Transverse colon (tissue), 4 donors: ENCODE data around the gene GJB5.

Source experiments
- POLR2A ChIP-seq: fragments of 450-650 bp; IDR thresholded peaks from one replicate; pipeline ENCODE4 v1.6.1; 2016; ENCODE audit warnings: antibody characterized with exemption, mild to moderate bottlenecking, moderate library complexity
- POLR2AphosphoS5 ChIP-seq, 3 donors: sonication (generic); formaldehyde crosslinking; IDR thresholded peaks; one replicate each; pipeline ENCODE4 v1.6.1; 2016; ENCODE audit warnings: antibody characterized with exemption in 3 of 3
- TF ChIP-seq, protein P1 (sequence below), 5 experiments: fragments of 200-600 bp in 3 of 5; fragments of 450-650 bp in 2 of 5; sonication (generic) in 3 of 5; IDR thresholded peaks; 1 replicate in 2 of 5; 2 replicates in 3 of 5; pipeline ENCODE4 v1.5.1; 2016 to 2017; ENCODE audit warnings: antibody characterized with exemption in 5 of 5, inconsistent platforms in 3 of 5, mild to moderate bottlenecking in 2 of 5, moderate library complexity in 1 of 5

DNA sequence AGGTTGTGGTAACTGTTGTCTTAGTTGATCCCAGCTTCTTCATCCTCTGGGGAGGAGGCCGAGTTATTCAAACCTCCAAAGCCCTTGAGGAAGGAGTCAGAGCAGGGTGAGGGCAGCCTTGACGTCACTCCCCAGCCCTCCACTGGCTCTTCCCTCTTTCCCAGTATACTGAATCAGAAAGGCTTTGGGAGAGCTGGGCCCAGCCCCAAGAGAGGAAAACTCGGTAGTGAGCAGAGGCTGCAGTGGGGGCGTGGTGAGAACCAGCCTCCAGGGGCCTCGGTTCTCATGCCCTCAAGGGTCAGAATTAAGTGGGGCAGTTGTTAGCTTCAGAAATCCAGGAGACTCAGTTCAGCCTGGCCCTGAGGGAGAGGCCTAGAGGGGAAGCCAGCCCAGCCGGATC is 36.1 kb downstream of the GJB5 start:
- TF ChIP-seq, protein P1, sequence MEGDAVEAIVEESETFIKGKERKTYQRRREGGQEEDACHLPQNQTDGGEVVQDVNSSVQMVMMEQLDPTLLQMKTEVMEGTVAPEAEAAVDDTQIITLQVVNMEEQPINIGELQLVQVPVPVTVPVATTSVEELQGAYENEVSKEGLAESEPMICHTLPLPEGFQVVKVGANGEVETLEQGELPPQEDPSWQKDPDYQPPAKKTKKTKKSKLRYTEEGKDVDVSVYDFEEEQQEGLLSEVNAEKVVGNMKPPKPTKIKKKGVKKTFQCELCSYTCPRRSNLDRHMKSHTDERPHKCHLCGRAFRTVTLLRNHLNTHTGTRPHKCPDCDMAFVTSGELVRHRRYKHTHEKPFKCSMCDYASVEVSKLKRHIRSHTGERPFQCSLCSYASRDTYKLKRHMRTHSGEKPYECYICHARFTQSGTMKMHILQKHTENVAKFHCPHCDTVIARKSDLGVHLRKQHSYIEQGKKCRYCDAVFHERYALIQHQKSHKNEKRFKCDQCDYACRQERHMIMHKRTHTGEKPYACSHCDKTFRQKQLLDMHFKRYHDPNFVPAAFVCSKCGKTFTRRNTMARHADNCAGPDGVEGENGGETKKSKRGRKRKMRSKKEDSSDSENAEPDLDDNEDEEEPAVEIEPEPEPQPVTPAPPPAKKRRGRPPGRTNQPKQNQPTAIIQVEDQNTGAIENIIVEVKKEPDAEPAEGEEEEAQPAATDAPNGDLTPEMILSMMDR (IDR thresholded peaks at IDR 0.05): no peak
- TF ChIP-seq POLR2AphosphoS5 (IDR thresholded peaks at IDR 0.05) (no peak), POLR2A (no peak)
